Vagina (tissue), 2 donors: ENCODE measurements around the gene CFAP99.

ENCODE experiments used
- POLR2A ChIP-seq, 2 donors: fragments of 450-650 bp; IDR thresholded peaks; one replicate each; pipeline ENCODE4 v1.6.1; 2017; ENCODE audit warnings: antibody characterized with exemption in 2 of 2, mild to moderate bottlenecking in 2 of 2, moderate library complexity in 2 of 2
- POLR2AphosphoS5 ChIP-seq, 2 donors: sonication (generic); formaldehyde crosslinking; IDR thresholded peaks; one replicate each; pipeline ENCODE4 v1.9.0; 2017; ENCODE audit warnings: antibody characterized with exemption in 2 of 2, mild to moderate bottlenecking in 2 of 2, low read depth in 1 of 2; ENCODE audit not compliant: insufficient read depth in 1 of 2
- TF ChIP-seq, protein P1 (sequence below), 3 experiments: fragments of 450-650 bp in 2 of 3; fragments of 200-600 bp in 1 of 3; sonication (generic) in 1 of 3; IDR thresholded peaks; one replicate each; pipeline ENCODE4 v1.5.1; 2017 to 2019; ENCODE audit warnings: antibody characterized with exemption in 3 of 3, mild to moderate bottlenecking in 2 of 3, moderate library complexity in 2 of 3

DNA sequence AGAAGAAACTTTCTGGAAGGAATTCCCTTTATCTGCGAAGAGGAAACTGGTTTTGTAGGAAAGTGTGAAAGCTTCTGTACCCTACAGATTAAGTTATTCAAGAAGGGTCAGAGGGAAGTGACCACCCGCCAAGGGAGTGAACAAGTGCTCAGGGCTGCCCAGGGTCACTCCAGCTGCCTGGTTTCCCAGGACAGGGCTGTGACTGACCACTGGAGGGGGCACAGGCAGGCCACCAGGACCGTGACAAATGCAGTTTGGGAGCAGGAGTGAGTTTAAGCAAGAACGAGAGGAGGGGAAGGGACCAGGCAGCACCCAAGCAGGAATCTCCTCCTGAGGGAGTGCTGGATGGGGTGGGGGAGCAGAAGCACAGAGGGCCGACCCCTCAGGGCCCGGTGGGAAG is 34.5 kb upstream of the CFAP99 start:
- TF ChIP-seq POLR2AphosphoS5 (IDR thresholded peaks at IDR 0.05; ENCODE audit: insufficient read depth in 1 of 2, low read depth in 1 of 2) = no peak
- TF ChIP-seq, protein P1, sequence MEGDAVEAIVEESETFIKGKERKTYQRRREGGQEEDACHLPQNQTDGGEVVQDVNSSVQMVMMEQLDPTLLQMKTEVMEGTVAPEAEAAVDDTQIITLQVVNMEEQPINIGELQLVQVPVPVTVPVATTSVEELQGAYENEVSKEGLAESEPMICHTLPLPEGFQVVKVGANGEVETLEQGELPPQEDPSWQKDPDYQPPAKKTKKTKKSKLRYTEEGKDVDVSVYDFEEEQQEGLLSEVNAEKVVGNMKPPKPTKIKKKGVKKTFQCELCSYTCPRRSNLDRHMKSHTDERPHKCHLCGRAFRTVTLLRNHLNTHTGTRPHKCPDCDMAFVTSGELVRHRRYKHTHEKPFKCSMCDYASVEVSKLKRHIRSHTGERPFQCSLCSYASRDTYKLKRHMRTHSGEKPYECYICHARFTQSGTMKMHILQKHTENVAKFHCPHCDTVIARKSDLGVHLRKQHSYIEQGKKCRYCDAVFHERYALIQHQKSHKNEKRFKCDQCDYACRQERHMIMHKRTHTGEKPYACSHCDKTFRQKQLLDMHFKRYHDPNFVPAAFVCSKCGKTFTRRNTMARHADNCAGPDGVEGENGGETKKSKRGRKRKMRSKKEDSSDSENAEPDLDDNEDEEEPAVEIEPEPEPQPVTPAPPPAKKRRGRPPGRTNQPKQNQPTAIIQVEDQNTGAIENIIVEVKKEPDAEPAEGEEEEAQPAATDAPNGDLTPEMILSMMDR (IDR thresholded peaks at IDR 0.05) = no peak
- no peak for TF ChIP-seq POLR2A (IDR thresholded peaks at IDR 0.05)
